Measurements from ENCODE around the gene PROX2.

Gene PROX2

GRCh38 chr14:74911221-74911620, 35.3 kb upstream of the PROX2 start:
- in situ Hi-C loops (cut with MboI; ENCODE audit: low sequenced_read_pairs), result loop anchor here (25.0 kb wide), 1 partner anchor 176 kb away; no protein-coding TSS in a partner anchor

- in situ Hi-C loops (cut with MboI; ENCODE audit: low sequenced_read_pairs), result loop anchor here (25.0 kb wide), 1 partner anchor 177 kb away; no protein-coding TSS in a partner anchor
Measured at GRCh38 chr14:74910556-74910955, 34.6 kb upstream of the PROX2 start.

- in situ Hi-C loops (cut with MboI; ENCODE audit: low sequenced_read_pairs), result loop anchor here (25.0 kb wide), 1 partner anchor 177 kb away; no protein-coding TSS in a partner anchor
Measured at GRCh38 chr14:74909911-74910310, 34.0 kb upstream of the PROX2 start.

- in situ Hi-C loops (cut with MboI; ENCODE audit: low sequenced_read_pairs), result loop anchor here (25.0 kb wide), 1 partner anchor 178 kb away; no protein-coding TSS in a partner anchor
Measured at GRCh38 chr14:74909501-74909900, 33.6 kb upstream of the PROX2 start.

GRCh38 chr14:74908861-74909341, 33.0 kb upstream of the PROX2 start:
- in situ Hi-C loops (cut with MboI; ENCODE audit: low sequenced_read_pairs), result loop anchor here (25.0 kb wide), 1 partner anchor 178 kb away; no protein-coding TSS in a partner anchor

- in situ Hi-C loops (cut with MboI; ENCODE audit: low sequenced_read_pairs), result loop anchor here (25.0 kb wide), 1 partner anchor 180 kb away; no protein-coding TSS in a partner anchor
Measured at GRCh38 chr14:74907744-74908143, 31.8 kb upstream of the PROX2 start.

GRCh38 chr14:74906925-74907521, 31.1 kb upstream of the PROX2 start:
- in situ Hi-C loops (cut with MboI; ENCODE audit: low sequenced_read_pairs), result loop anchor here (25.0 kb wide), 1 partner anchor 180 kb away; no protein-coding TSS in a partner anchor

GRCh38 chr14:74905595-74906142, 29.7 kb upstream of the PROX2 start:
- in situ Hi-C loops (cut with MboI; ENCODE audit: low sequenced_read_pairs), result loop anchor here (25.0 kb wide), 1 partner anchor 182 kb away; no protein-coding TSS in a partner anchor

- in situ Hi-C loops (cut with MboI; ENCODE audit: low sequenced_read_pairs), result loop anchor here (25.0 kb wide), 1 partner anchor 182 kb away; no protein-coding TSS in a partner anchor
Measured at GRCh38 chr14:74904635-74905503, 28.9 kb upstream of the PROX2 start.

- in situ Hi-C loops (cut with MboI; ENCODE audit: low sequenced_read_pairs), result loop anchor here (25.0 kb wide), 1 partner anchor 184 kb away; no protein-coding TSS in a partner anchor
Measured at GRCh38 chr14:74902941-74903705, 27.2 kb upstream of the PROX2 start.

- in situ Hi-C loops (cut with MboI; ENCODE audit: low sequenced_read_pairs), result no loop called here
Measured at GRCh38 chr14:74898694-74899093, 22.7 kb upstream of the PROX2 start.

GRCh38 chr14:74898083-74898482, 22.1 kb upstream of the PROX2 start:
- in situ Hi-C loops (cut with MboI; ENCODE audit: low sequenced_read_pairs), result no loop called here

- in situ Hi-C loops (cut with MboI; ENCODE audit: low sequenced_read_pairs), result no loop called here
Measured at GRCh38 chr14:74897642-74898041, 21.7 kb upstream of the PROX2 start.

GRCh38 chr14:74896400-74896799, 20.5 kb upstream of the PROX2 start:
- in situ Hi-C loops (cut with MboI; ENCODE audit: low sequenced_read_pairs), result no loop called here

- in situ Hi-C loops (cut with MboI; ENCODE audit: low sequenced_read_pairs), result no loop called here
Measured at GRCh38 chr14:74893614-74894091, 17.7 kb upstream of the PROX2 start.

- in situ Hi-C loops (cut with MboI; ENCODE audit: low sequenced_read_pairs), result no loop called here
Measured at GRCh38 chr14:74892745-74893144, 16.8 kb upstream of the PROX2 start.

GRCh38 chr14:74891870-74892269, 15.9 kb upstream of the PROX2 start:
- in situ Hi-C loops (cut with MboI; ENCODE audit: low sequenced_read_pairs), result no loop called here

- in situ Hi-C loops (cut with MboI; ENCODE audit: low sequenced_read_pairs), result no loop called here
Measured at GRCh38 chr14:74890262-74890661, 14.3 kb upstream of the PROX2 start.

- in situ Hi-C loops (cut with MboI; ENCODE audit: low sequenced_read_pairs), result no loop called here
Measured at GRCh38 chr14:74888164-74889158, 12.5 kb upstream of the PROX2 start.

Data from HL-60/S4 (cell line).